ENCODE data around the gene BABAM2.

BABAM2 gene

GRCh38 chr2:28169492-28169891, 279.0 kb downstream of the BABAM2 start:
- no peak for DNase-seq

GRCh38 chr2:28172114-28172898, 281.8 kb downstream of the BABAM2 start:
- no peak for DNase-seq

DNA sequence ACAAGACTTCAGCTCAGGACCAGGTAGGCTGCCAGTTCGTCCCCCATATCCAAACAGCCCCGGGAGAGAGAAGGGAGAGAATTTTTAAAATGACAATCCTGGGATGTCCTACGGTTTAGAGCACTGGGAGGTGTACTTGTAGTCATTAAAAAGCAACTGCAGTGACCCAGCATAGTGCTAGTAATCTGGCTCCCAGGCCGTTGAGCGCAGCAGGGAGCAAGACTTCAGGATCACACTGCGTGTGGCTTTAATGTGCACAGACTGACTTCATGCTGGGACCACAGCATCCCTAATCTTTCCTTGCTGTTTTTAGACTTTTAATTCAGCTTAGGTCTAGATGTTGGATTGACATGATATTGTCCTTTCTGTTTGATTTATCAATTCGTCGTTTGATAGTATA, 282.8 kb downstream of the BABAM2 start:
- no peak for DNase-seq

DNA sequence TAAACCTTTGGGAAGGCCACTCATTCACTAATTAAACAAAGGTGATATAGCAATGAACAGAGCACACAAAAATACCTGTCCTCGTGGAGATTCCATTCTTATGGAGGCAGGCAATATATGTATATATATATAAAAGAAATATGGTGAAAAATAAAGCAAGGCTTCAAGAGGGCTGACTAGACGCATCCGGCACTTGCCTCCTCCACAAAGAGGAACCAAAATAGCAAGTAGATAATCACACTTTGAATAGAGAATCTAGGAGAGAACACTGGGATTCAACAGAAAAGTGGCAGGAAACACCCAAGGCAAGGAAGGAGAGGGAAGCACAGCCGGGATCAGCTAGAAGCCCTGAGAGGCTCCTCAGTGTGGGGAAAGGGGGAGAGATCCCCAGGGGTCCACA, 283.7 kb downstream of the BABAM2 start:
- no peak for DNase-seq

DNA sequence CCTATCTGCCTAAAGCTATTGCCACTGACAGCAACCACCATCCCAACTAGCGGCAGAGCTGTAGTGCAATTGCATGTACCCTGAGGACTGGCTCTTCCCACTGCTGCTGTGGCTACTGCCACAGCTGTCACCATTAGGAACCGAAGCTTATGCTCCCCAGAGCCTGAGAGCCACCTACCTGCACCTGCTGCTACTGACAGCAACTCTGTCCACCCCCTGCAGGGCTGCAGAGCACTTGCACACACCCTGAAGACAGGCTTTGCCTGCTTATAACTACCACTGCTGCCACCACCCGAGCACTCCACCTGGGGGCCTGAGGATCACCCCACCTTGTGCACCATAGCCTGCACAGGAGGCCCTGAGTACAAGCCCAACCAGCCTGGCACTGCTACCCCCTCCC, 284.5 kb downstream of the BABAM2 start:
- DNase-seq: no peak

DNA sequence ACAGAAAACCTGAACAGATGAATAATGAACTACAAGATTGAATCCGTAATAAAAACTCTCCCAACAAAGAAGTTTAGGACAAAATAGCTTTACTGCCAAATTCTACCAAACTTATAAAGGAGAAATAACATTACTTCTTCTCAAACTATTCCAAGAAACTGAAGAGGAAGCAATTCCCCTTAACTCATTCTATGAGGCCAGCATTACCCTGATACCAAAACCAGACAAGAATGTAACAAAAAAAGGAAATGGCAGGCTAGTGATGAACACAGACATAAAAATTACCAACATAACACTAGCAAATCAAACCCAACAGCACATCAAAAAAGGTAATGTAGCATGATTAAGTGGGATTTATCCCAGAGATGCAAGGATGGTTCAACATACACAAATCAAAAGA, 288.4 kb downstream of the BABAM2 start:
- no peak for DNase-seq

DNA sequence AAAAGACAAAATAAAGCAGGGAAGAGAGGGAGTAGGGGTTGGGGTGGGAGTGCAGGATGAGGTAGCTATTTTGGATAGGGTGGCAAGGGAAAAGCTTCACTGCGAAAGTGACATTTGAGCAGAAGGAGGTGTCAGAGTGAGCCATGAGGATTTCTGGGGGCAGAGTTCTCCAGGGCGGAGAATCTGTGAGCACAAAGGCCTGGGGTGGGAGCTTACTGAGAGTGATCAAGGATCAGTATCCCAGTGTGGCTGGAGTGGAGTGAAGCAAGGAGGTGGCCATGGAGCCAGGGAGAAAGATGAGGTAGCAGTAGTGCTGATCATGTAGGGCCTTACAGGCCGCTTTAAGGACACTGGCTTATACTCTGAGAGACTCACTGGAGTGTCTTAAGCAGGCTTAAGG, 291.3 kb downstream of the BABAM2 start:
- DNase-seq: no peak

- DNase-seq: no peak
Observed at GRCh38 chr2:28182348-28182747, 291.8 kb downstream of the BABAM2 start.

DNA sequence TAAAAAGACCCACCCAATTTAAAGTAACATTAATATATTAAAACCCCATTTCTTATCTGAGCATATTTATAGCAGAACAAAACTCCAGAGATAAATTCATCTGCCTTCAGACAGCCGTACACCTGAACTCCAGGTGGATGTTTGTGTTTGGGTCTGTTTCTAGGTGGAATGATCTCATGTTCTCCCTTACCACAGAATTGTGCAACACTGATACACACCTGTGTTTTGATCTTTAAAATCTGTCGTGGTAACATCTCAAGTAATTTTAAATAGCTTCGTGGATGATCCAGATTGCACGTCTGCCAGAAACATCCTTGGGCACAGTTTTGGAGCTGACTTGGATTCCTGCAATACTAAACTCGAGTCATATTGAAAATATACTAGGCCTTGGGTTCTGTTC, 294.6 kb downstream of the BABAM2 start:
- DNase-seq: no peak

GRCh38 chr2:28185891-28186290, 295.4 kb downstream of the BABAM2 start:
- DNase-seq: no peak

GRCh38 chr2:28187186-28187585, 296.7 kb downstream of the BABAM2 start:
- DNase-seq: no peak

- DNase-seq: no peak
Observed at GRCh38 chr2:28188436-28188835, 297.9 kb downstream of the BABAM2 start.

- peak; percentile 63 for DNase-seq
Observed at GRCh38 chr2:28193630-28194403, 303.3 kb downstream of the BABAM2 start.

DNA sequence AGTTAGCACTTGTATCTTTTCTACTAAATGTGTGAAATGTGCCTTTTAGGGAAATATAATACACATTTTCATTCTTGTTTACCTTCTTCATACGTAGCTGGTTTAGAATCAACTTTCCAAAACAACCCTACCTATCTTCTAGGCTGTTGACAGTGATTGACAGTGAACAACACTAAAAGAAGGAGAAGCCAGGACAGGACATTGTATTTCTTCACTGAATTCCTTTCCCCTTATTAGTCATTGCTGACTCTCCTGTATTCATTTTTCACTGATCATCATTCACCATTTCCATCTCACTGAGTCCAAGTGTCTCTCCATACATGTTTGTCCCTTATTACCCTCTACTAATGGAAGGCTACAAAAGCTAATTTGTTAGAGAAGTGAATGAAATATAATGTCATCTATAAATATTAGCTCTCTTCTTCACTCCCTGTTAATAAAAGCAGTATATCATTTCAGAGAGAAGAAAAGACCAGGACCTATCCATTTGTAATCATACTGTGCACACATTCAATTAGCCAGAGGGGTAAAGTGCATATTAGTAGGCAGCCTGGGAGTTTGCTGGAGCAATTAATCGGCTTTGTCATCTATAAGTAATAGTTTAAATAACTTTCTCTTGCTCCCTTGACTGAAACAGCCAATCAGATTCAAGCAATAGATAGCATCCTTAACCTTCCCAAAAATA, 309.6 kb downstream of the BABAM2 start:
- DNase-seq: no peak

DNA sequence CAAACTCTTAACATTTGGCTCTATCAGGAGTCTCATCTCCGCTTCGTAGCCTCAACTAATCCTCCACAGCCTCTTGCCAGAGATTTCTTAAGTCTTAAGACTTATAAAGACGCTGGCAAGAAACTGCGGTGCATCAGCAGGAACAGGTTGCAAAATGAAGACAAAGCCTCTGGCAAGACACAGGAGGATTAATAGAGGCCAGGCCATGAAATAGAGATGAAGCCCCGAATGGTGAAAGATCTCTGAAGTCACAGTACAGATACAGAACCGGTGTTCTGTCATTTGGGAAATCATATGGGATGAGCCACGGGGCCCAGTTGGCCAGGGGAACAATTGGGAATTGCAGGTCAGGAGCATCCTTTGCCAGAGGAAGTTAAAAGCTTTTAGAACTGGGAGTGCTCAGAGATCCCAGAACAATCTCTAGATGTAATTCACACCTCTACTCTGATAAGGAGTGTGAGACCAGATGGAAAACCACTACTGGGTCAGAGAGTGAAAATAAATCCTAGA, 311.2 kb downstream of the BABAM2 start:
- DNase-seq: no peak

GRCh38 chr2:28202719-28203118, 312.2 kb downstream of the BABAM2 start:
- DNase-seq: no peak

- DNase-seq: peak; percentile 4
Observed at GRCh38 chr2:28206762-28207161, 316.2 kb downstream of the BABAM2 start.

- DNase-seq: no peak
Observed at GRCh38 chr2:28209261-28209691, 318.7 kb downstream of the BABAM2 start.

- DNase-seq: no peak
Observed at GRCh38 chr2:28209864-28210263, 319.3 kb downstream of the BABAM2 start.

- no peak for DNase-seq
Observed at GRCh38 chr2:28210535-28210934, 320.0 kb downstream of the BABAM2 start.

- peak; percentile 25 for DNase-seq
Observed at GRCh38 chr2:28216331-28216730, 325.8 kb downstream of the BABAM2 start.

DNA sequence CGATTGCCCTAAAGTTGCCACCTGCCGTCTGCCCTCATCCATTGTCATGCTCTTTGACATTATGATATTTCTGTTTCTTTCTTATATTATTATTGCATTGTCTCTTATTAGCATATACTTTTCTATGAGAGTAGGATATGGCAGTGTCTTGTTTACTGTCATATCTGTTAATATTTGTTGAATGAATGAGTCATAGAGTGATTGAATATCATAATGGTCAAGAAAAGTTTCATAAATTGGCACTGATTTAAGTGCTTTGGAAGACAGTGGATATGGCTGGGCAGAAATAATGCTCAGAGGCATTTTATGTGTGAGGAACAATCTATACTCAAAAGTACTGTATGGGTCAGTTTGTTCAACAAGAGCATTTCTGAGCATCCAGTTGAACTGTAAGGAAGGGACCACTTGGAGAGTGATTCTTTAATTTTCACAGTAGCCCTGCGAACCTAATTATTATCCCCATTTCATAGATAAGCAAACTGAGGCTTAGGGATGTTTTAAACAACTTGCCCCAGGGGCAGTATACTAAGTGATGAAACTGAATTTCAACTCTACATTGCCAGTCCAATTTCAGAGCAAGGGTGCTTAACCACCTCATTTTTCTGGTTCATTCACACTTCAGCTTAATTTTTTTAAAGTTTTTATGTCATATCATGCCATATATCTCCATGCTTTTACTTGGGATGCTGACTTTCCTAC, 326.7 kb downstream of the BABAM2 start:
- DNase-seq: no peak

DNA sequence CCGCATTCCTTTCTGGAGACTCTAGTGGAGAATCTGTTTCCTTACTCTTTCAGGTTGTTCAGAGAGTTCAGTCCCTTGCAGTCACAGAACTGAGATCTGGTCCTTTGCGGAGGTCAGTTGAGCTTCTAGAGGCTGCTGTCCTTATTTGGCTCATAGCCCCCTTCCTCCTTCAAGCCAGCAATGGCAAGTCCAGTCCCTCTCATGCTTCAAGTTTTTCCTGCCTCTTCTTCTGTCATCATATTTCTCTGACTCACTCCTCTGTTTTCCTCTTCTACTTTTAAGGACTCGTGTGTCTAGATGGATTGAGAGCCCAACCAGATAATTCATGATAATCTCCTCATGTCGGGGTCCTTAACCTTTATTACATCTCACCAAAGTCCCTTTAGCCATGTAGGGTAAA, 328.6 kb downstream of the BABAM2 start:
- DNase-seq: no peak
